GM12878 (cell line): ENCODE data around the gene LRRC73. TPM values are rescaled to one million over a fixed set of nuclear protein-coding genes. Genes with fewer than 3 reads are reported as not detected.

Source experiments
- BACH1 ChIP-seq: fragments of 450-650 bp; IDR thresholded peaks from 2 replicates; pipeline ENCODE4 v1.6.1; 2017; ENCODE audit warnings: mild to moderate bottlenecking, borderline replicate concordance
- BHLHE40 ChIP-seq, 2 experiments: fragments of 450-650 bp in 1 of 2; IDR thresholded peaks; 2 replicates each; pipeline ENCODE4 v1.6.1; 2011 to 2017; ENCODE audit warnings: low read depth in 2 of 2, borderline replicate concordance in 1 of 2, improper control_type of control experiment in 1 of 2, low read length in 1 of 2, mild to moderate bottlenecking in 1 of 2
- CHD1 ChIP-seq: IDR thresholded peaks from 2 replicates; pipeline ENCODE4 v1.6.1; 2012; ENCODE audit warnings: low read depth, low read length, improper control_type of control experiment
- CUX1 ChIP-seq: IDR thresholded peaks from 2 replicates; pipeline ENCODE4 v1.6.1; 2012; ENCODE audit warnings: improper control_type of control experiment, low read depth, low read length; ENCODE audit not compliant: insufficient replicate concordance
- E2F4 ChIP-seq: IDR thresholded peaks from 2 replicates; pipeline ENCODE4 v1.6.1; 2012; ENCODE audit warnings: low read depth, low read length, improper control_type of control experiment
- ETV6 ChIP-seq, 2 experiments: fragments of 450-650 bp in 1 of 2; IDR thresholded peaks in 1 of 2; conservative IDR thresholded peaks in 1 of 2; 2 replicates each; pipeline ENCODE4 v1.6.1; 2014; ENCODE audit warnings: antibody characterized with exemption in 1 of 2, borderline replicate concordance in 1 of 2, low read depth in 1 of 2, mild to moderate bottlenecking in 1 of 2, moderate library complexity in 1 of 2
- FOS ChIP-seq: IDR thresholded peaks from 3 replicates; pipeline ENCODE4 v1.6.1; 2011; ENCODE audit warnings: borderline replicate concordance; ENCODE audit not compliant: insufficient read length; ENCODE audit errors: extremely low read depth
- FOXM1 ChIP-seq: IDR thresholded peaks from 2 replicates; pipeline ENCODE4 v1.6.1; 2012; ENCODE audit warnings: low read depth, mild to moderate bottlenecking, inconsistent platforms, low read length, moderate library complexity
- MEF2A ChIP-seq: IDR thresholded peaks from 2 replicates; pipeline ENCODE4 v1.6.1; 2011; ENCODE audit warnings: low read depth, mild to moderate bottlenecking, low read length, moderate library complexity; ENCODE audit not compliant: insufficient read depth
- MTA2 ChIP-seq: fragments of 450-650 bp; IDR thresholded peaks from 2 replicates; pipeline ENCODE4 v1.6.1; 2016; ENCODE audit warnings: low read depth, mild to moderate bottlenecking, moderate library complexity
- NFYA ChIP-seq: IDR thresholded peaks from 2 replicates; pipeline ENCODE4 v1.6.1; 2011; ENCODE audit warnings: low read depth, mild to moderate bottlenecking, low read length, improper control_type of control experiment, borderline replicate concordance
- NFYB ChIP-seq: IDR thresholded peaks from 2 replicates; pipeline ENCODE4 v1.6.1; 2011; ENCODE audit warnings: low read depth, mild to moderate bottlenecking, low read length, improper control_type of control experiment, moderate library complexity; ENCODE audit not compliant: insufficient read depth
- PAX5 ChIP-seq: IDR thresholded peaks from 2 replicates; pipeline ENCODE4 v1.6.1; 2011; ENCODE audit warnings: low read depth, low read length, borderline replicate concordance
- RCOR1 ChIP-seq: conservative IDR thresholded peaks from 2 replicates; pipeline ENCODE4 v1.6.1; 2012; ENCODE audit warnings: low read depth, low read length, improper control_type of control experiment
- SIN3A ChIP-seq: IDR thresholded peaks from 2 replicates; pipeline ENCODE4 v1.6.1; 2012; ENCODE audit warnings: low read depth, low read length, improper control_type of control experiment
- ZBED1 ChIP-seq: IDR thresholded peaks from 2 replicates; pipeline ENCODE4 v1.6.1; 2016; ENCODE audit warnings: borderline replicate concordance
- ZNF384 ChIP-seq: IDR thresholded peaks from 2 replicates; pipeline ENCODE4 v1.6.1; 2012; ENCODE audit warnings: low read depth, mild to moderate bottlenecking, low read length, improper control_type of control experiment, borderline replicate concordance
- ZNF592 ChIP-seq: fragments of 450-650 bp; IDR thresholded peaks from 2 replicates; pipeline ENCODE4 v1.6.1; 2017; ENCODE audit warnings: mild to moderate bottlenecking, moderate library complexity
- ZNF622 ChIP-seq: fragments of 450-650 bp; IDR thresholded peaks from 2 replicates; pipeline ENCODE4 v1.6.1; 2017; ENCODE audit warnings: mild to moderate bottlenecking, inconsistent platforms
- polyA plus RNA-seq, 11 experiments: library from polyadenylated mRNA; depleted of rRNA in 4 of 11; unstranded in 6 of 11; stranded (reverse) in 5 of 11; fragments of >200 nt; fragmentation: Nextera tagmentation in 4 of 11; fragmentation: Illumina TruSeq in 1 of 11; extraction: Ambion mirVana in 4 of 11; extraction: Trizol in 1 of 11; gene quantifications; 1 replicate in 1 of 11; 2 replicates in 10 of 11; pipeline versions ENCODE4 v1.2.1 to v1.2.3, GENCODE V29; 2011 to 2016; ENCODE audit warnings: inconsistent platforms in 2 of 11, missing spikeins in 2 of 11, low read depth in 1 of 11
- total RNA-seq, 4 experiments: library from RNA; depleted of rRNA in 3 of 4; stranded (reverse); fragments of >200 nt in 3 of 4; fragmentation: Illumina TruSeq in 1 of 4; extraction: Trizol in 1 of 4; gene quantifications; 2 replicates each; pipeline versions ENCODE4 v1.2.1 to v1.2.3, GENCODE V29; 2013 to 2021

The LRRC73 gene
- total and polyA plus RNA-seq, 10 of the 15 experiments (the other 5 are each of a cell fraction or from before 2014, with no cell fraction given) = 0.13 TPM; not detected in 9

GRCh38 chr6:43477235-43478007, 32.7 kb downstream of the LRRC73 start, which contains the start of gene TJAP1 (continued):
- TF ChIP-seq ZNF592 (no peak), ZNF622 (no peak), CUX1 (no peak), RCOR1 (no peak), BACH1 (peak; percentile 37; the same call in 1 of the 2 replicates), SIN3A (peak; percentile 71; the same call in 1 of the 2 replicates), ZNF384 (no peak), PAX5 (no peak), MEF2A (no peak), ZBED1 (no peak), MTA2 (no peak), NFYB (0 out of 2 replicates have a peak, but pooled peaks have one; percentile 17), CHD1 (no peak), FOXM1 (no peak), E2F4 (peak; percentile 65; the same call in 1 of the 2 replicates), ETV6 (conservative IDR thresholded peaks at IDR 0.05 in 1 of 2, IDR thresholded peaks at IDR 0.05 in 1 of 2; ENCODE audit: borderline replicate concordance in 1 of 2, low read depth in 1 of 2) (no peak), BHLHE40 (IDR thresholded peaks at IDR 0.05; ENCODE audit: borderline replicate concordance in 1 of 2, low read depth in 2 of 2, low read length in 1 of 2) (0 out of 4 replicates have a peak, but pooled peaks of 1 of the 2 experiments have one; percentile 12), NFYA (no peak), FOS (no peak)
